Brain pericyte (primary cell): Measurements from ENCODE around the gene VTI1A.
"Not testable (repeated sequence)": the region's sequence is repeated elsewhere in the genome, so short reads cannot be mapped to it uniquely, and the experiment has no call there.

Experiments
- DNase-seq: peaks from one replicate; pipeline ENCODE4 v3.0.0-alpha.2; 2012; ENCODE audit warnings: low read depth, low spot score

VTI1A gene

DNA sequence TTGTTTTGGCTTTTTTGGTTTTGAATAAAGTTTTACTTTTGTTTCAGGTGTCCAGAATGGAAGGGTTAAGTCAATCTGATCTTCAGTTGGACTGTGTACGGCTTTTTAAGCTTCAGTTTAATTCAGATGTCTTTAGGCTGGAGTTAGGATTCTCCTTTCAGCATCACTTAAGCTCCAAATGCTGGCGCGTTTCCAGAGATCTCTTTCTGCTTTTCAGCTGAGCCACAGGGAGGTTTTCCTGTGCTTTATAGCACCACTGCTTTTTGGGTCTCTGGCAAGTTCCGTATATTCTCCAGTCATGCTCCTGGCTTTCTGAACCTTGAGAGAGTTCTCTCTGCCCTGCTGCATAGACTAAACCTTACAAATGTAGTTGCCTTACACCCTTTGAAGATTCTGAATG lies 60.0 kb downstream of the VTI1A start:
- no peak for DNase-seq

DNA sequence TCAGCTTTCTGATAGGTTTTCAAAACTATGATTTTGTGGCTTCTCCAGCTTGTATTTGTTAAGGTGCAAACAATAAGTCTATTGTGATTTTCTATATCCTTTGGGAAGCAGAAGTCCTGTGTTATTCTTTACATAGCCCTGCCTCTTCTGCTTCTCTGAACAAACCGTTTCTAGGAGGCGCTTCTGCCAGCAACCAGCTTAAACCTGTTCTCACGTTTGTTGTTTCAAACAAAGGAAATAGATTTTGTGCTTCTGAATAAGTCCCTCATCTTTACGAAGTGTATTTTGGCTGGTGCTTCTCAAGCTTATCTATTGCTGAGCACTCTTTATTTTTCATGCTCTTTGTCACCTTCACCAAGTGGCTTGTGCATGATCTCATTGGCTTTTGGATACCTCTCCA lies 61.0 kb downstream of the VTI1A start:
- DNase-seq: no peak

DNA sequence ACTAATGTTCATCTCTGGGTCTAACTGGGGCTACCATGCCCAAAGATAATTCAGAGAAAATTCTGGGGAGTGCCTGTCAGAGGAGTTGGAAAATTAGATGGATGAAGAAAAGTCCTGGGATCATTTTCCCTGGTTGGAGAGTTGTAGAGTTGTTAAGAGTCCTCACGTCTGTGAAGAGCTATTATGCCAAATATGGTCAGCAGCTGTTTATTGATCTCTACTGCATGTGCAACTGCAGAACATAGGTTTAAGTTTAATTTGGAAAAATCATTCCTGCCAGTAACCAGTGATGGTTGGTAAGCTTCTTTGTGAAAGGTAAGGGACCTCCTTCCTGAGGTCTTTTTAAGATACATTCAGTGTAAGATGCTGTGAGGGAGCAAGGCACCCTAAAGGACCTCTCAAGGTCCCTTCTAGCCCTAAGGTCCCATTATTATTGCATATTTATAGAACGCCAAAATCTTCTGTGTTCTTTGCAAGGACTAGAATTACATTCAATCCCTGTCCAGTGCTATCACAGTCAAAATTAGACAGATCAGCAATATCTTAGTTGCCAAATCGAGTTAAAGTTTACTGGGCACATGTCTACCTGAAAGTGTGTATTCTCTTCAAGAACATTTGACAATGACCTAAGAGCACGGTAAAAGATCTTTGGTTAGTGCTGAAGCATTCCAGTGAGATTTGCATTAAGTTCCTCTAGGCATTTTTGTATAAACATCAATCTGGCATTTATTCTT lies 62.7 kb downstream of the VTI1A start:
- no peak for DNase-seq

DNA sequence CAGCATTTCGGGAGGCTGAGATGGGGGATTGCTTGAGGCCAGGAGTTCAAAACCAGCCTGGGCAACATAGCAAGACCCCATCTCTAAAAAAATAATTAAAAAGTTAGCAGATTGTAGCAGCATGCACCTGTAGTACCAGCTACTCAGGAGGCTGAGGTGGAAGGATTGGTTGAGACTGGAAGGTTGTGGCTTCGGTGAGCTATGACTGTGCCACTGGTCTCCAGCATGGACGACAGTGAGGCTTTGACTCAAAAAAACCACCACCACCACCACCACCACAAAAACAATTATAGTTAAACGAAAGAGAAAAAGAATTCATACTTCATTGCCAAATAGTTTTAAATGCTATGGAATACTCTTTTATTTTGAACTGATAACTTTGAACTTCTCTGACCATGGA lies 63.4 kb downstream of the VTI1A start:
- no peak for DNase-seq

DNA sequence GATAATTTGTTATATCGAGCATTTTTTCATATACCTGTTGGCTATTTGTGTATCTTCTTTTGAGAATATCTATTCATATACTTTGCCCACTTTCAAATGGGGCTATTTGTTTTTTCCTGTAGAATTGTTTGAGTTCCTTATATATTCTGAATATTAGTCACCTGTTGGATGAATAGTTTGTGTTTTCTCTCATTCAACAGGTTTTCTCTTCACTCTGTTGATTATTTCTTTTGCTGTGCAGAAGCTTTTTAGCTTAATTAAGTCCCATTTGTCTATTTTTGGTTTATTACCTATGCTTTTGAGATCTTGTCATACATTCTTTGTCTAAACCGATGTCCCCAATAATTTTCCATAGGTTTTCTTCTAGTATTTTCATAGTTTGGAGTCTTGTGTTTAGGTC lies 65.3 kb downstream of the VTI1A start:
- DNase-seq: no peak

DNA sequence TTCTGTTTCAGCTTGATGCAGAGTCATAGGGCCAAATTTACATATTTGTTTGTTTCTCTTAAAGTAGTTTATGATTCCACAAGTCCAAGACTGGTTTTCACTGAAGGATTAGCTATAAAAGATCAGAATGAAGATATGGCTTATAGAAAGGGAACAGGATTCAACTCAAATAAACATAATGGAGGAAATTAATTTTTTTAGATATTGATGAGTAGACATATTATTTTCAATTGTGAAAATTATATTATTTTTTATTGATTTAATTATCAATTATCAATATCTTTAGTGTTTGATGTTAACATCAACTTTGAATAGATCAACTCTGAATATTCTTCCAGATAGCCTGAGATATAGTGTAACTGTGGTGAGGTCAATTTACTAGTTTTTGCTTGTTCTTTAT lies 68.1 kb downstream of the VTI1A start:
- no peak for DNase-seq

DNA sequence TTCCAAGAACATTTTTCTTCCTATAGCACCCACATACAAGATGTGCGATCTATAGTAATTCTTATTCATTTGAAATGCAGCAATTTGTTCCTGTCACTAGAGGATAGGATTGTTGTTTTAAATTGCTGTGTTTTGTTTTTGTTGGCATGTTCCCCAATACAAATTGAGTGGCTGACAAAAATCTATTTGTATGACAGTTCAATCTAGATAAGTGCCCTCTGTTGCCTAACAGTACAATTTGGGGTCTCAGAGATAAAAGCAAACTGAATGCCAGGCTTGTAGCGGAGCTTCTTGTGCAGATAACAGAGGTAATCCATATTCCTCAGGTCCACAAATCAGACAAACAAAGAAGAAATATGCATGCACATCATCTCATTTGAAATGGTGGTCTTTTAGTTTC lies 68.8 kb downstream of the VTI1A start:
- no peak for DNase-seq

DNA sequence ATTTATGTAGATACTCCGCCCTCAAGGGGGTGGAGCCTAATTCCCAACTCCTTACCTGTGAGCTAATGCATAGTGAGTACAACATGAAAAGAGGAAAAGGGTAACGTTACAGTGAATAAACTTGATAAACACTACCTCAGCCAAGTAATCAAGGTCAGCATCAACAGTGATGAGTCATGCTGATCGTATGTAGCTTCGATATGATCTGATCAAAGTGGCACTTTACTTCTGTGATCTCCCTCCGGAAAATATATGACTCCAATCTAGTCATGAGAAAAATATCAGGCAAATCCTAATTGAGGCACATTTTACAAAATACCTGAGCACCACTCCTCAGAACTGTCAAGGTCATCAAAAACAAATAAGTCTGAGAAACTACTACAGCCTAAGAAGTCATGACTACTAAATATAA lies 70.4 kb downstream of the VTI1A start:
- no peak for DNase-seq

DNA sequence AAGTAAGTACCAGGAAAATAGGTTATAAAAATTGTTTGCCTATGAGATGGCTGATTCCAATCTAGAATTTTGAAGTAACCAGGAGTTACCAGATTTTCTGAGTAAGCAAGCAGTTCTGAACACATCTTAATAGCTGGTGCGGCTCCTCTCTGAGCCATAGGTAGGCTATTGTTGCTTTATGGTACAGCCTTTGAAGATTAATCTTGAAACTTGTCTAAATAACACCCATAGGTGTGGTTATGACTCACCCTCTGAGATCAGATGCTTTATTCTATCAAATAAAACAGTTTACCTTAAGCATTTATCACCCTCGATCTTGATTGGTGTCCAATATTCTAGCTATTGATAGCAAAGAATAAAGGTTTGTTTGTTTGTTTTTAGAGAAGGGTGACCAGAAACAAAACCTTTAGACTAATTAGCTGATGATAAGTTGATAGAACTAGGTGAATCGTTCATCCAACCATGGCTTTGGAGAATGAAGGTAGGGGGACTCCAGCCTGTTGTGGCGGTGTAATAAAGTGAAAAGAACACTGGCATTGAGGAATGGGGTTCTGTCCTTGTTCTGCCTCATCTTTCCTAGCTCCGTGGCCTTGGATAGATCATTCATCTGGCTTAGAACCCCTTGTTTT lies 72.2 kb downstream of the VTI1A start:
- DNase-seq: no peak

DNA sequence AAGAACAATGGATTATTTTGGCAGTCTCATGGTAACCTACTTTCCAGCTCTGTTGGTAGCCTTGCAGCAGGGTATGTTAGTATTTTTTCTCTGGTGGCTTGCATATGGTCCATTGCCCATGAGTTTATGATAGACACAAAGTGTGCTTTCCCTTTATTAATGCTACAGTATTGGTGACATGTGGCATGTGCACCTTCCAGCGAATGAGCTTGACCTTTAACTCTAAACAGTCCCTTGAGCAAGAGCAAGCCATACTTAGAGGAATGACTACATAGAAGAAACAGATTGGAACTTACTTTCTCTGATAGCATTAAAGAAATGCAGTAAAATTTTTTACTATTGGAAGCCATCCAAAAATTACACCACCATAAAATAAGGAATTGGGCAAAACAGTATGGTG lies 73.9 kb downstream of the VTI1A start:
- no peak for DNase-seq

DNA sequence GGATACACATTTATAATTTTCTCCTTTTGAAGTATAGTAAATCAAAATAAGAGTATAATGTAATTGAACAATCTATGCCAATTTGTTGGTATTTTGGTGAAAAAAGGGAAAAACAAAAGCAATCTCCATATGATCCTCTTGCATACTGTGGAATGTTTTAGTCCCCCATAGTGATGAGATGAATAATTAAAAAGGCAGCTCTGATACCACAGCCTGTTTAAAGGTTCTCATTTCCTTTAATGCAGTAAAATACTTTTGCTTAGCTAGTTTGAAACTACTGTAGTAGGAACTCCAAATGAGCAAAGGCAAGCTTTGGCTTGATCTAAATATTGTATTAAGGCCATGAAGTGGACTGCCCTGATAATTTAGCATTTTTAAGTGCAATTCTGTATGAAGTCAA lies 77.6 kb downstream of the VTI1A start:
- no peak for DNase-seq

DNA sequence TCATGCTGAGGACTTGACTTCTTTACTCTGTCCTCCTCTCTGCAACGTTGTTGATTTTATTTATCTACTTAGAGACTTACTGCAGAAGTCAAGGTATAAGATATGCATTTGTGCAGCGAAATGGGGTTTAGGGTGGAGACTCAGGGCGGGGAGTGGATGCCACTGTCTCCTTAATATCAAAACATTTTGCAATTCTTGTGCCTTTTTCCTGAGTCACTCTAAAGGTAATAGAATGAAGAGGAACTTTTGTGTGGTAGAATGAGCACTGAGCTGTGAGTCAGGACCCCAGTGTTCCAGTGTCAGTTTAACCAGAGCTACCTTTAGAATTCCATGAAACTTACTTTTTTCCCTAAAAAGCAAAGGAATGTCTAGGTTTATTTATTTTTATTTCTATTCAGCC lies 78.2 kb downstream of the VTI1A start:
- DNase-seq: no peak

DNA sequence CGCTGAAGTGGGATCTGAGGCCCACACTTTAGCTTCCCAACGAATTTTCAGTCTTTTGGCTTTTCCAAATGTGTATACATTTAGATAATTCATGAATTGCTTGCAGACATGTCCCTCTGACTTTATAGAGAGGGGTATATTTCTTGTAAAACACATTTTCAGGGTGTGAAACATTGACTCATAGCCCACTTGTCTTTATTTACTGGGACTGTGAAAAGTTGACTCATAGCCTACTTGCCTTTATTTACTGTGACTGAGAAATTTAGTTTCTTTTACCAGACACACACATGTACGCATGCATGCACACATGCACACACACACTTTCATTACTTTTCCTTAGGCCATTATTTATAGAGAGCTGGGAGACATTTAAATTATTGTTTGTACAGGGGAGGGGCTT lies 79.1 kb downstream of the VTI1A start:
- no peak for DNase-seq

DNA sequence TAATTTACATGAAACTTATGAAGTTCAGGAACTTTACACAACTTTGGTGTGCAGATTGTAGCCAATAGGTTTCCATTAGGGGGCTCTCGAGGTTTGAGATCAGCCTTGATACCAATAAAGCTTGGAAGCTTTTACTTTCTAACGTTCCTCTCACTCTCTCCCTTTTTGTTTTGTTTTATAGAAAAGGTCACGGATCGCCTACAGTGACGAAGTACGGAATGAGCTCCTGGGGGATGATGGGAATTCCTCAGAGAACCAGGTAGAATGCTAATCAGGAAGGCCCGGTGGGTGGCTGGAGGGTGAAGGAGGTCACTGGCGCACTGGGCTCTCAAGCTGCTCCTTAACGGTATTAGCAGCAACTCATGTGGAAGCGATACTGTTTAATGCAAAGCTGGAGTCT lies 79.9 kb downstream of the VTI1A start:
- no peak for DNase-seq

DNA sequence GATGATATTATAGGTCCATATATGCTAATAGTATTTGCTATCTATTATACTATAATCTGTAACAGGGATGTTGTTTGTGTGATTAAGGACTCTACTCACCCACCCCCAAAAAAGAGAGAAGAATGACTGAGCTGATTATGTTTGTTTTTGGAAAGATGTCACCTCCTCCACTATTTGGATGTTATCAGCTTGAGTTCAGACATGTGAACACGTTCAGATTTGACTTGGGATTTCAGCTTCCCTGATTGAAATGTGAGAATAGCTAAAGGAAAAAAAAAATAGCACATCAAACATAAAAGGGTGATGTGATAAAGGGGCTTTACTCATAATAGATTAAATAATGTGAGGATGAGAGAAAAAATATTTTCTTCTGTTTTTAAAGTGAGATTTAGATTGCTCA lies 81.2 kb downstream of the VTI1A start:
- DNase-seq: no peak

DNA sequence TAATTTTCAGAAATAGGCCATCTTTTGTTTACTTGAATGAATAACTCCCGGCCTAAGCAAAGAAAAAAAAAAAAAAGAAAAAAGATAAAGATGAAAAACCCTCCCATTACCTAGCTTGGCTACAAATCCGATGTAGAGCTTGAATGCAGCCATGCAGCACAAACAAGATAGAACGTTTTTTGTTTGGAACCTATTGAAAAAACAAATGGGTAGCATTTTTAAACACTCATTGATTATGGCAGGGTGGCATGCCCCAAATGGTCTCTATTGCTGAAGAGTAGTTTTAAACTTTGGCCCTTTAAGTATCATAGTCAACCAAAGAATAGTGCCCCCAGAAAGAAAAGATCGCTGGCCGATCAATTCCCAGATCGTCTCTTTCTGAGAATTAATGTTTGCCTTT lies 84.4 kb downstream of the VTI1A start:
- DNase-seq: no peak

DNA sequence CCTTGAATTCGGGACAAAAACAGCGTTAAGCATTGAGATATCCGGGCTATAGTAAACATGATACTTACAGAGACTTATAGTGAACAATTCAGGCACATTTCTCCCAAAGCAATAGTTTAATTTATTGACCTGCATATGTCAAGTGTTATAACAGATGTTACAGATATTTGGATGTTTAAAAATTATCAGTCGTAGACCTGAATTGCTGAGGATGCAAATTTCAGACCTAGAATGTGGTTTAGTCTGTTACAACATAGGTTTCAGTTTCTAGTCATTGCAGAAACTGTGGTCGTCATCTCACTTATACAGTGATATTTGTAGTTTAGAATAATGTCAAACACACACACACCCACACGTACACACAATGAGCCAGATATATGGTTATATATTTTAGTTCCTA lies 85.2 kb downstream of the VTI1A start:
- DNase-seq: no peak

DNA sequence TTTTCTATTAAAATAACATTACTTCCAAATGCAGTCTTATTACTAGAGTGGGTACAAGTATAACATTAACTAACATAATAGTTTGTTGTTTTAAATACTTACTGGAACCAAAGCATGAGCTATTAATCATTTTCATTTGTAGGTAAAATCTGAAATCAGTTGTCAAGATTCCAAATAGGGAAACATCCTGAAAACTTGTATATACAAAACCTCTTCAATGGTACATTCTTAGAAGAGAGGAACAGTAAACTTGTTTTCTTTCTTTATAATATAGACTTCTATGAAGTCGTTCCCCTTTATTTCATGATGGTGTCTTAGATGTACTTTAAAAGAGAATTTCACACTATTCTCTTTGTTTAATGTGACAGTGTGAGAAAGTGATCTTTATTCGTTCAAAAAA lies 85.9 kb downstream of the VTI1A start:
- no peak for DNase-seq

DNA sequence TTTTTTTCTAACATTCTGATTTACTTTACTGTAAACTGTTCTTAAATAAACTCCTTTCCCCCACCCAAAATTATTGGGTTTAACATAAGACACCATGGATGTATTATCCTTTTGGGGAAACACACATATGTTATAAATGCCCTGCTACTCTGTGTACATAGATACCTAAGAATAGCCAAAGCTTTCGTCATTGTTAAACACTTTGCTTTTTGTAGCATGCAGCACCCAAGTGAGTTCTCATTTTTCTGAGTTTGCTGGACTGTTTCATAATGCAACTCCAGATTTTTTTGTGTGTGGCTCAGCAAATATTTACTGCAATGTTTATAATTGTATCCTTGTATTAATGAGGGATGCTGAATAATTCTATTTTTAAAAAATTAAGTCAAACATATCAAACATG lies 86.9 kb downstream of the VTI1A start:
- no peak for DNase-seq

DNA sequence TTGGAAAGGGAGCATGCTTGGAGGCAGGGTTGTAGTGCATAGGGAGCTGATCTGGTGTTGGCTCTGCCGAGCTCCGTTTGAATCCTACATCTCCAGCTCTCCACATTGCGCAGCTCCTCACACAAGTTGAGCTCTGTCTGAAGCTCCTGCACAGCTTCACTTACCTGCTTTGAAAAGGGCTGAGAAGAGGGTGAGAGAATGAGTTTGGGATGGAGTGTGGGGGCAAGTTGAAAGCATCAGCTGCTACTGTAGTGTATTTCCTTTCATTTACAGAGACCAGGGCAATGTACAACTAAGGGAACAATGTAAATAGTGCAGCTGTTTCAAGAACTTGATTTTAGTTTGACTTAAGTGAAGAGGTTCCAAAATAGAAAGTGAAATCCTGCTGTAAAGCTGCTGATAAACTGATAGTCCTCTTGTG lies 88.5 kb downstream of the VTI1A start:
- no peak for DNase-seq

DNA sequence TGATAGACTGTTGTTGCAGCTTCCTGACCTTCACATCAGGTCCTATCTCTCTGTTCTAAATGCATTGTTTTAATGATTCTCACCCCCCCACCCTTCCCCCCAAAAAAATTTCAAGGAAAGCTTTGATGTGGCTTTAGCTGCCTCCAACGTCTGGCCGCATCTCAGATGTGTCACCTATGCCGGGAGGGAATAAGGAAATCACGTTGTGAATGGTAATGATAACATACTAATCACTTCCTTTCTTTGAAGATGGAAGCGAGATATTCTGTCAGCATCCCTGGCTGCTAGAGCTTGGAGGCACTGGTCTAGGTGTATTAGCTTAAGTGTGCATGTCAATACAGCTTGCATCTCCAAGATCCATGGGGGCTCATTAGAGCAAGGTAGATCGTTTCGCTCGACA lies 89.6 kb downstream of the VTI1A start:
- DNase-seq: no peak

DNA sequence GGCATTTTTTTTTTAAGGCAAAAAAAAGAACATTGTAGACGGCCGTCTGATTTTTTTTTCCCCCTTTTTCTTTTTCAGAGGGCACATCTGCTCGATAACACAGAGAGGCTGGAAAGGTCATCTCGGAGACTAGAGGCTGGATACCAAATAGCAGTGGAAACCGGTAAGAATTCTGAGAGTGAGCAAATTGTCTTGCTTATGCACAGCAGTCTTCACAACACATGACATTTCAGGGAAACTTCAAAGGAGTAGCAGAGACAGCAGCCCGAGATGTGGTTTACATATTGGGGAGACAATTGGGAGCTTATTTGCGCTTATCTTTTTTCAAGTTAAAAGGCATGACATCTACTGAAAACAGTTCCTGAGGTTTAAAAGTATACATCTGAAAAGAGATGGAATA lies 91.2 kb downstream of the VTI1A start:
- DNase-seq: no peak

DNA sequence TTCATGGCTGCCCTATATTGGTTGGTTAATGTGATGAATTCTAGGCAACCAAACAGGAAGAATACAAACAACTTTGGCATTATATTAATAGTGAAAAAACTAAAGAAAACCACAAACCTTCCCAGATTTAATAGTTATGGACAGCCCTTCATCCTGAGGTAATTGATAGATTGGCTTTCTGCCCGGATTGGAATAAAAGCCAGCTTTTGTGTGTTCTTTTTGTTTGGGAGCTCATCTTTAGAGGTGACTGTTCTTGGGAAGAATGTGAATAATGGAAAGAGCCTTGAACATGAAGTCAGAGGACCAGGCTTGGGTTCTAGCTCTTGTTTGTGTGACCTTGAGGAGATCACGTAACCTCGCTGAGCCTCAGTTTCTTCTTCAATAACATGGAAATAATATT lies 92.3 kb downstream of the VTI1A start:
- no peak for DNase-seq

DNA sequence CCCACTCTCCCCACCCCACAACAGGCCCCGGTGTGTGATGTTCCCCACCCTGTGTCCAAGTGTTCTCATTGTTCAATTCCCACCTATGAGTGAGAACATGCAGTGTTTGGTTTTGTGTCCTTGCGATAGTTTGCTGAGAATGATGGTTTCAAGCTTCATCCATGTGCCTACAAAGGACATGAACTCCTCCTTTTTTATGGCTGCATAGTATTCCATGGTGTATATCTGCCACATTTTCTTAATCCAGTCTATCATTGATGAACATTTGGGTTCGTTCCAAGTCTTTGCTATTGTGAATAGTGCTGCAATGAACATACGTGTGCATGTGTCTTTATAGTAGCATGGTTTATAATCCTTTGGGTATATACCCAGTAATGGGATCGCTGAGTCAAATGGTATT lies 95.8 kb downstream of the VTI1A start:
- DNase-seq: not testable (repeated sequence)
